ENCODE data around the gene ACOT7. TPM values are rescaled to one million over a fixed set of nuclear protein-coding genes. Genes with fewer than 3 reads are reported as not detected.
"Not testable (repeated sequence)": the region's sequence is repeated elsewhere in the genome, so short reads cannot be mapped to it uniquely, and the experiment has no call there.

Gene ACOT7
- total RNA-seq, 1 donor from 2014 or later: 8.6 TPM

- intact Hi-C loops (cut with micrococcal nuclease): no loop called here
Measured at GRCh38 chr1:6309564-6309963, 84.0 kb downstream of the ACOT7 start.

GRCh38 chr1:6308449-6308848, 85.1 kb downstream of the ACOT7 start:
- H3K36me3 ChIP-seq: no peaks in the 10 kb centered on the region
- intact Hi-C loops (cut with micrococcal nuclease): no loop called here
- H3K27me3 ChIP-seq (ENCODE audit: low read depth): no peaks in the 10 kb centered on the region
- TF ChIP-seq CTCF (IDR thresholded peaks at IDR 0.05; ENCODE audit: borderline replicate concordance): no peak
- H3K27ac ChIP-seq (replicated peaks): no peak overlapping the region
- peaks cover 7% of the 10 kb centered on the region for H3K4me1 ChIP-seq
- no peak for DNase-seq
- H3K4me3 ChIP-seq: no peak overlapping the region
- no peaks in the 10 kb centered on the region for H3K9me3 ChIP-seq (replicated peaks)

More at GRCh38 chr1:6309564-6309963, 84.0 kb downstream of the ACOT7 start:
- Histone ChIP-seq H3K27me3 (ENCODE audit: low read depth) (no peaks in the 10 kb centered on the region), H3K4me1 (peaks cover 7% of the 10 kb centered on the region), H3K9me3 (replicated peaks) (no peaks in the 10 kb centered on the region), H3K4me3 (no peak overlapping the region), H3K36me3 (no peaks in the 10 kb centered on the region), H3K27ac (replicated peaks) (no peak overlapping the region)
- TF ChIP-seq CTCF (IDR thresholded peaks at IDR 0.05; ENCODE audit: borderline replicate concordance): no peak
- DNase-seq: no peak

GRCh38 chr1:6307682-6308081, 85.9 kb downstream of the ACOT7 start:
- H3K4me1 ChIP-seq; H3K27me3 ChIP-seq (ENCODE audit: low read depth); H3K9me3 ChIP-seq (replicated peaks); intact Hi-C loops (cut with micrococcal nuclease); H3K27ac ChIP-seq (replicated peaks); H3K4me3 ChIP-seq; DNase-seq; H3K36me3 ChIP-seq: not testable (repeated sequence)

- intact Hi-C loops (cut with micrococcal nuclease): no loop called here
- TF ChIP-seq CTCF (IDR thresholded peaks at IDR 0.05; ENCODE audit: borderline replicate concordance): no peak
- H3K9me3 ChIP-seq (replicated peaks): no peaks in the 10 kb centered on the region
- no peak for DNase-seq
- H3K4me3 ChIP-seq: no peak overlapping the region
- H3K36me3 ChIP-seq: no peaks in the 10 kb centered on the region
- no peaks in the 10 kb centered on the region for H3K27me3 ChIP-seq (ENCODE audit: low read depth)
- H3K4me1 ChIP-seq: peaks cover 7% of the 10 kb centered on the region
- H3K27ac ChIP-seq (replicated peaks): no peak overlapping the region
Measured at GRCh38 chr1:6307099-6307498, 86.5 kb downstream of the ACOT7 start.

GRCh38 chr1:6303397-6304012, 90.1 kb downstream of the ACOT7 start:
- no peaks in the 10 kb centered on the region for H3K4me1 ChIP-seq
- no peak overlapping the region for H3K4me3 ChIP-seq
- no peak for DNase-seq
- H3K36me3 ChIP-seq: no peaks in the 10 kb centered on the region
- no peaks in the 10 kb centered on the region for H3K27me3 ChIP-seq (ENCODE audit: low read depth)
- no peaks in the 10 kb centered on the region for H3K9me3 ChIP-seq (replicated peaks)
- intact Hi-C loops (cut with micrococcal nuclease): no loop called here
- no peak for TF ChIP-seq CTCF (IDR thresholded peaks at IDR 0.05; ENCODE audit: borderline replicate concordance)
- no peak overlapping the region for H3K27ac ChIP-seq (replicated peaks)

GRCh38 chr1:6302568-6302967, 91.0 kb downstream of the ACOT7 start:
- Histone ChIP-seq H3K9me3 (replicated peaks) (no peaks in the 10 kb centered on the region), H3K27ac (replicated peaks) (no peak overlapping the region), H3K4me1 (no peaks in the 10 kb centered on the region), H3K36me3 (no peaks in the 10 kb centered on the region), H3K27me3 (ENCODE audit: low read depth) (no peaks in the 10 kb centered on the region), H3K4me3 (no peak overlapping the region)
- no peak for TF ChIP-seq CTCF (IDR thresholded peaks at IDR 0.05; ENCODE audit: borderline replicate concordance)
- intact Hi-C loops (cut with micrococcal nuclease): no loop called here
- no peak for DNase-seq
